H1 (cell line): Measurements from ENCODE around the gene STARD6. TPM values are rescaled to one million over a fixed set of nuclear protein-coding genes. Genes with fewer than 3 reads are reported as not detected.

Experiments
- CBX5 ChIP-seq: fragments of 300-800, 300-1000 bp; sonication (generic); IDR thresholded peaks from 2 replicates; pipeline ENCODE4 v1.7.1; 2016; ENCODE audit warnings: antibody characterized with exemption, low read length, low read depth
- JUND ChIP-seq: IDR thresholded peaks from 2 replicates; pipeline ENCODE4 v1.6.1; 2011; ENCODE audit warnings: mild to moderate bottlenecking, improper control_type of control experiment, low read length
- KDM5A ChIP-seq: fragments of 200-600 bp; IDR thresholded peaks from 2 replicates; pipeline ENCODE4 v1.7.1; 2012; ENCODE audit warnings: mild to moderate bottlenecking, low read length, inconsistent platforms, mixed read lengths
- NANOG ChIP-seq: IDR thresholded peaks from 2 replicates; pipeline ENCODE4 v1.6.1; 2011; ENCODE audit warnings: low read length, low read depth, mild to moderate bottlenecking, inconsistent platforms; ENCODE audit not compliant: insufficient read depth, poor library complexity, severe bottlenecking
- RXRA ChIP-seq: IDR thresholded peaks from 2 replicates; pipeline ENCODE4 v1.6.1; 2011; ENCODE audit warnings: low read depth, mild to moderate bottlenecking, low read length, moderate library complexity; ENCODE audit not compliant: insufficient read depth
- polyA plus RNA-seq, 7 experiments: library from polyadenylated mRNA; depleted of rRNA in 3 of 7; stranded (reverse) in 5 of 7; unstranded in 2 of 7; fragments of >200 nt in 5 of 7; fragments of 200-250 nt in 2 of 7; gene quantifications; 1 replicate in 5 of 7; 2 replicates in 1 of 7; 4 replicates in 1 of 7; pipeline versions ENCODE4 v1.2.1 to v1.2.3, GENCODE V29; 2011 to 2013; ENCODE audit warnings: missing spikeins in 2 of 7, mixed read lengths in 2 of 7
- total RNA-seq: library from RNA; stranded (reverse); fragmentation: NEBNext Ultra II Directional; extraction: Animal tissue kit (Norgen Biotek cat#: 25700); gene quantifications from 2 replicates; pipeline ENCODE4 v1.2.1, GENCODE V29; 2021
- TF ChIP-seq, protein P1 (sequence below): fragments of 300-600 bp; sonication (generic); IDR thresholded peaks from 2 replicates; pipeline ENCODE4 v1.7.1; 2012; ENCODE audit warnings: low read length, moderate library complexity, mild to moderate bottlenecking, inconsistent platforms; ENCODE audit not compliant: insufficient replicate concordance

Gene STARD6
- total and polyA plus RNA-seq, 2 of the 8 experiments (the other 6 are each of a cell fraction or from before 2014, with no cell fraction given) = not detected

DNA sequence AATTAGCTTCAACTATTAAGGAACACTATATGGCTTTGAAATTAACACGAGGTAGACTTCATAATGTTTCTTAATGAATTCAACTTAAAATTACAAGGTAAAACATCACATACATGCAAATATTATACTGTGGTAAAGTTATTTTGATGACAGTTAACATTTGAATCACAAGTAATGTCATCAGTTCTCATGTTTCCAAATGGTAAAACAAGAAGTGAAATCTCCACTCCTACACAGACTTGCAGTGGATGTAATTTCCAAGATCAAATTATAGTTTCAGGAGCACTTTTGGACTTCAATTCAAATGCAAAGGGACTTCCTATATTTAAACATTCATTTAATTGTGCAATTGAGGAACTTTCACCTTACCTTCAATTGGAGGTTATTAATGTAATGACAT lies 39.1 kb upstream of the STARD6 start (continued):
- TF ChIP-seq, protein P1, sequence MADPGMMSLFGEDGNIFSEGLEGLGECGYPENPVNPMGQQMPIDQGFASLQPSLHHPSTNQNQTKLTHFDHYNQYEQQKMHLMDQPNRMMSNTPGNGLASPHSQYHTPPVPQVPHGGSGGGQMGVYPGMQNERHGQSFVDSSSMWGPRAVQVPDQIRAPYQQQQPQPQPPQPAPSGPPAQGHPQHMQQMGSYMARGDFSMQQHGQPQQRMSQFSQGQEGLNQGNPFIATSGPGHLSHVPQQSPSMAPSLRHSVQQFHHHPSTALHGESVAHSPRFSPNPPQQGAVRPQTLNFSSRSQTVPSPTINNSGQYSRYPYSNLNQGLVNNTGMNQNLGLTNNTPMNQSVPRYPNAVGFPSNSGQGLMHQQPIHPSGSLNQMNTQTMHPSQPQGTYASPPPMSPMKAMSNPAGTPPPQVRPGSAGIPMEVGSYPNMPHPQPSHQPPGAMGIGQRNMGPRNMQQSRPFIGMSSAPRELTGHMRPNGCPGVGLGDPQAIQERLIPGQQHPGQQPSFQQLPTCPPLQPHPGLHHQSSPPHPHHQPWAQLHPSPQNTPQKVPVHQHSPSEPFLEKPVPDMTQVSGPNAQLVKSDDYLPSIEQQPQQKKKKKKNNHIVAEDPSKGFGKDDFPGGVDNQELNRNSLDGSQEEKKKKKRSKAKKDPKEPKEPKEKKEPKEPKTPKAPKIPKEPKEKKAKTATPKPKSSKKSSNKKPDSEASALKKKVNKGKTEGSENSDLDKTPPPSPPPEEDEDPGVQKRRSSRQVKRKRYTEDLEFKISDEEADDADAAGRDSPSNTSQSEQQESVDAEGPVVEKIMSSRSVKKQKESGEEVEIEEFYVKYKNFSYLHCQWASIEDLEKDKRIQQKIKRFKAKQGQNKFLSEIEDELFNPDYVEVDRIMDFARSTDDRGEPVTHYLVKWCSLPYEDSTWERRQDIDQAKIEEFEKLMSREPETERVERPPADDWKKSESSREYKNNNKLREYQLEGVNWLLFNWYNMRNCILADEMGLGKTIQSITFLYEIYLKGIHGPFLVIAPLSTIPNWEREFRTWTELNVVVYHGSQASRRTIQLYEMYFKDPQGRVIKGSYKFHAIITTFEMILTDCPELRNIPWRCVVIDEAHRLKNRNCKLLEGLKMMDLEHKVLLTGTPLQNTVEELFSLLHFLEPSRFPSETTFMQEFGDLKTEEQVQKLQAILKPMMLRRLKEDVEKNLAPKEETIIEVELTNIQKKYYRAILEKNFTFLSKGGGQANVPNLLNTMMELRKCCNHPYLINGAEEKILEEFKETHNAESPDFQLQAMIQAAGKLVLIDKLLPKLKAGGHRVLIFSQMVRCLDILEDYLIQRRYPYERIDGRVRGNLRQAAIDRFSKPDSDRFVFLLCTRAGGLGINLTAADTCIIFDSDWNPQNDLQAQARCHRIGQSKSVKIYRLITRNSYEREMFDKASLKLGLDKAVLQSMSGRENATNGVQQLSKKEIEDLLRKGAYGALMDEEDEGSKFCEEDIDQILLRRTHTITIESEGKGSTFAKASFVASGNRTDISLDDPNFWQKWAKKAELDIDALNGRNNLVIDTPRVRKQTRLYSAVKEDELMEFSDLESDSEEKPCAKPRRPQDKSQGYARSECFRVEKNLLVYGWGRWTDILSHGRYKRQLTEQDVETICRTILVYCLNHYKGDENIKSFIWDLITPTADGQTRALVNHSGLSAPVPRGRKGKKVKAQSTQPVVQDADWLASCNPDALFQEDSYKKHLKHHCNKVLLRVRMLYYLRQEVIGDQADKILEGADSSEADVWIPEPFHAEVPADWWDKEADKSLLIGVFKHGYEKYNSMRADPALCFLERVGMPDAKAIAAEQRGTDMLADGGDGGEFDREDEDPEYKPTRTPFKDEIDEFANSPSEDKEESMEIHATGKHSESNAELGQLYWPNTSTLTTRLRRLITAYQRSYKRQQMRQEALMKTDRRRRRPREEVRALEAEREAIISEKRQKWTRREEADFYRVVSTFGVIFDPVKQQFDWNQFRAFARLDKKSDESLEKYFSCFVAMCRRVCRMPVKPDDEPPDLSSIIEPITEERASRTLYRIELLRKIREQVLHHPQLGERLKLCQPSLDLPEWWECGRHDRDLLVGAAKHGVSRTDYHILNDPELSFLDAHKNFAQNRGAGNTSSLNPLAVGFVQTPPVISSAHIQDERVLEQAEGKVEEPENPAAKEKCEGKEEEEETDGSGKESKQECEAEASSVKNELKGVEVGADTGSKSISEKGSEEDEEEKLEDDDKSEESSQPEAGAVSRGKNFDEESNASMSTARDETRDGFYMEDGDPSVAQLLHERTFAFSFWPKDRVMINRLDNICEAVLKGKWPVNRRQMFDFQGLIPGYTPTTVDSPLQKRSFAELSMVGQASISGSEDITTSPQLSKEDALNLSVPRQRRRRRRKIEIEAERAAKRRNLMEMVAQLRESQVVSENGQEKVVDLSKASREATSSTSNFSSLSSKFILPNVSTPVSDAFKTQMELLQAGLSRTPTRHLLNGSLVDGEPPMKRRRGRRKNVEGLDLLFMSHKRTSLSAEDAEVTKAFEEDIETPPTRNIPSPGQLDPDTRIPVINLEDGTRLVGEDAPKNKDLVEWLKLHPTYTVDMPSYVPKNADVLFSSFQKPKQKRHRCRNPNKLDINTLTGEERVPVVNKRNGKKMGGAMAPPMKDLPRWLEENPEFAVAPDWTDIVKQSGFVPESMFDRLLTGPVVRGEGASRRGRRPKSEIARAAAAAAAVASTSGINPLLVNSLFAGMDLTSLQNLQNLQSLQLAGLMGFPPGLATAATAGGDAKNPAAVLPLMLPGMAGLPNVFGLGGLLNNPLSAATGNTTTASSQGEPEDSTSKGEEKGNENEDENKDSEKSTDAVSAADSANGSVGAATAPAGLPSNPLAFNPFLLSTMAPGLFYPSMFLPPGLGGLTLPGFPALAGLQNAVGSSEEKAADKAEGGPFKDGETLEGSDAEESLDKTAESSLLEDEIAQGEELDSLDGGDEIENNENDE = no peak
- TF ChIP-seq KDM5A (no peak), NANOG (no peak), JUND (no peak), RXRA (no peak), CBX5 (no peak)
